Keratinocyte (primary cell): ENCODE results near the gene ADAM12. TPM values are rescaled to one million over a fixed set of nuclear protein-coding genes. Genes with fewer than 3 reads are reported as not detected.

ENCODE experiments used
- DNase-seq: peaks from one replicate; pipeline ENCODE4 v3.0.0-alpha.2; 2011; ENCODE audit warnings: low read depth, missing footprints, low spot score
- FAIRE-seq: peaks from 2 replicates; lab custom pipeline; 2011; peaks lifted over from hg19 to GRCh38; lab: Jason Lieb, UNC
- H2AFZ ChIP-seq: 2 replicates; pipeline ENCODE4 v1.6.0; 2012; ENCODE audit warnings: low read length, control low read depth, inconsistent platforms; ENCODE audit not compliant: control insufficient read depth
- H3K27ac ChIP-seq: 2 replicates; pipeline ENCODE4 v1.5.1; 2011; ENCODE audit warnings: low read length; ENCODE audit not compliant: control insufficient read depth, insufficient read depth
- H3K27me3 ChIP-seq: 3 replicates; pipeline ENCODE4 v1.6.0; 2011; ENCODE audit warnings: low read length; ENCODE audit not compliant: control insufficient read depth, insufficient read depth; ENCODE audit errors: extremely low read depth
- H3K36me3 ChIP-seq, 2 experiments: 2 replicates in 1 of 2; 3 replicates in 1 of 2; pipeline ENCODE4 v1.5.1; 2011; ENCODE audit warnings: low read length in 2 of 2, mild to moderate bottlenecking in 1 of 2; ENCODE audit not compliant: control insufficient read depth in 2 of 2, insufficient read depth in 2 of 2; ENCODE audit errors: extremely low read depth in 1 of 2
- H3K4me1 ChIP-seq: 3 replicates; pipeline ENCODE4 v1.5.1; 2011; ENCODE audit warnings: low read length; ENCODE audit not compliant: control insufficient read depth, insufficient read depth; ENCODE audit errors: extremely low read depth
- H3K4me2 ChIP-seq: 3 replicates; pipeline ENCODE4 v1.6.0; 2011; ENCODE audit warnings: low read depth, low read length; ENCODE audit not compliant: control insufficient read depth, insufficient read depth; ENCODE audit errors: extremely low read depth
- H3K4me3 ChIP-seq, 3 experiments: fragments of 200-600 bp in 1 of 3; sonication (generic) in 1 of 3; 2 replicates in 2 of 3; 3 replicates in 1 of 3; pipeline ENCODE4 v1.5.1; 2011 to 2016; ENCODE audit warnings: low read length in 3 of 3, mild to moderate bottlenecking in 3 of 3, control low read depth in 2 of 3, inconsistent platforms in 1 of 3, low read depth in 1 of 3, mixed read lengths in 1 of 3, mixed run types in 1 of 3, moderate library complexity in 1 of 3; ENCODE audit not compliant: control insufficient read depth in 2 of 3, insufficient read depth in 2 of 3; ENCODE audit errors: extremely low read depth in 1 of 3
- H3K79me2 ChIP-seq: 2 replicates; pipeline ENCODE4 v1.6.0; 2012; ENCODE audit warnings: low read length; ENCODE audit not compliant: control insufficient read depth, insufficient read depth
- H3K9ac ChIP-seq: 3 replicates; pipeline ENCODE4 v1.6.0; 2011; ENCODE audit warnings: low read length; ENCODE audit not compliant: control insufficient read depth, insufficient read depth; ENCODE audit errors: extremely low read depth
- H3K9me1 ChIP-seq: 3 replicates; pipeline ENCODE4 v1.6.0; 2011; ENCODE audit warnings: low read length; ENCODE audit not compliant: control insufficient read depth, insufficient read depth; ENCODE audit errors: extremely low read depth
- H3K9me3 ChIP-seq: 2 replicates; pipeline ENCODE4 v1.5.1; 2012; ENCODE audit warnings: low read depth, low read length; ENCODE audit not compliant: control insufficient read depth
- H4K20me1 ChIP-seq: 3 replicates; pipeline ENCODE4 v1.6.0; 2011; ENCODE audit warnings: low read length; ENCODE audit not compliant: control insufficient read depth, insufficient read depth; ENCODE audit errors: extremely low read depth
- CTCF ChIP-seq, 3 experiments: IDR thresholded peaks in 1 of 3; conservative IDR thresholded peaks in 1 of 3; optimal IDR thresholded peaks in 1 of 3; 2 replicates in 2 of 3; 3 replicates in 1 of 3; pipeline versions ENCODE3 to v1.5.1; 2011; ENCODE audit warnings: low read length in 3 of 3, mild to moderate bottlenecking in 3 of 3, moderate library complexity in 2 of 3, control low read depth in 1 of 3, inconsistent platforms in 1 of 3; ENCODE audit not compliant: insufficient read depth in 2 of 3; ENCODE audit errors: extremely low read depth in 1 of 3
- EZH2 ChIP-seq: IDR thresholded peaks from one replicate; pipeline ENCODE4 v1.6.1; 2012; ENCODE audit warnings: inconsistent platforms, mild to moderate bottlenecking, low read length, moderate library complexity
- dilution Hi-C: fragments of 300-500 bp; cut with MboI; formaldehyde crosslinking; loops from one replicate; pipeline ENCODE4 v1.7.0; 2020; ENCODE audit warnings: low sequenced_read_pairs; ENCODE audit not compliant: extremely low pct_ligation_motif_present
- polyA plus RNA-seq, 5 experiments: library from polyadenylated mRNA; depleted of rRNA in 3 of 5; stranded (reverse) in 3 of 5; stranded (forward) in 1 of 5; unstranded in 1 of 5; fragments of >200 nt; gene quantifications; 1 replicate in 1 of 5; 2 replicates in 3 of 5; 3 replicates in 1 of 5; pipeline versions ENCODE4 v1.2.1 to v1.2.3, GENCODE V29; 2011 to 2012; ENCODE audit warnings: missing spikeins in 2 of 5, low read depth in 1 of 5, low replicate concordance in 1 of 5

The ADAM12 gene
- polyA plus RNA-seq, 1 donor (not counting 4 experiments of a cell fraction or from before 2014, with no cell fraction given) = 0.07 TPM

GRCh38 chr10:126214021-126214420 is 174.3 kb downstream of the ADAM12 start:
- no peaks in the 10 kb centered on the region for H3K79me2 ChIP-seq
- TF ChIP-seq EZH2 (no peak), CTCF (optimal IDR thresholded peaks at IDR 0.05 in 1 of 3, IDR thresholded peaks at IDR 0.05 in 1 of 3, conservative IDR thresholded peaks at IDR 0.05 in 1 of 3; ENCODE audit: extremely low read depth in 1 of 3, insufficient read depth in 2 of 3, low read length in 3 of 3) (no peak)

GRCh38 chr10:126212738-126213137 is 175.5 kb downstream of the ADAM12 start:
- Histone ChIP-seq H3K4me1 (no peaks in the 10 kb centered on the region), H3K79me2 (no peaks in the 10 kb centered on the region), H3K27ac (no peak overlapping the region), H3K9me1 (no peaks in the 10 kb centered on the region), H2AFZ (no peak overlapping the region), H3K4me3 (no peak overlapping the region), H3K36me3 (no peaks in the 10 kb centered on the region), H3K9ac (no peak overlapping the region), H3K27me3 (peaks cover 7% of the 10 kb centered on the region), H4K20me1 (no peaks in the 10 kb centered on the region), H3K9me3 (no peaks in the 10 kb centered on the region), H3K4me2 (no peak overlapping the region)
- DNase-seq (no peak), FAIRE-seq (no peak)
- dilution Hi-C loops = no loop called here
- TF ChIP-seq CTCF (optimal IDR thresholded peaks at IDR 0.05 in 1 of 3, IDR thresholded peaks at IDR 0.05 in 1 of 3, conservative IDR thresholded peaks at IDR 0.05 in 1 of 3; ENCODE audit: extremely low read depth in 1 of 3, insufficient read depth in 2 of 3, low read length in 3 of 3) (no peak), EZH2 (no peak)

More at GRCh38 chr10:126214021-126214420, 174.3 kb downstream of the ADAM12 start:
- no peak overlapping the region for H3K4me2 ChIP-seq
- H3K27ac ChIP-seq = no peak overlapping the region
- DNase-seq (no peak), FAIRE-seq (no peak)
- no peaks in the 10 kb centered on the region for H3K9me3 ChIP-seq
- peaks cover 7% of the 10 kb centered on the region for H3K27me3 ChIP-seq
- no peaks in the 10 kb centered on the region for H4K20me1 ChIP-seq
- H3K36me3 ChIP-seq = no peaks in the 10 kb centered on the region
- dilution Hi-C loops = no loop called here
- H3K9ac ChIP-seq = no peak overlapping the region
- H3K9me1 ChIP-seq = no peaks in the 10 kb centered on the region
- H2AFZ ChIP-seq = no peak overlapping the region
- no peak overlapping the region for H3K4me3 ChIP-seq
- no peaks in the 10 kb centered on the region for H3K4me1 ChIP-seq
